GM18873 (cell line): ENCODE measurements around the gene NIM1K.
"Not testable (repeated sequence)": the region's sequence is repeated elsewhere in the genome, so short reads cannot be mapped to it uniquely, and the experiment has no call there.

Experiments
- ATAC-seq: cut with Tn5 transposase; IDR thresholded peaks from one replicate; pipeline ENCODE4 v1.9.1; 2021; ENCODE audit warnings: mild to moderate bottlenecking, moderate library complexity, moderate number of reproducible peaks; ENCODE audit not compliant: unreplicated experiment, low FRiP score

The NIM1K gene

GRCh38 chr5:43191740-43192557, at the start of gene NIM1K:
Gene NIM1K (plus strand): TSS chr5:43192225. CDS start chr5:43245776, 53,551 bp downstream.
- ATAC-seq, result peak; percentile 58

- ATAC-seq, result no peak
Observed at GRCh38 chr5:43145071-43145470, 47.0 kb upstream of the NIM1K start.

GRCh38 chr5:43146958-43147357, 45.1 kb upstream of the NIM1K start:
- no peak for ATAC-seq

- no peak for ATAC-seq
Observed at GRCh38 chr5:43148417-43148816, 43.6 kb upstream of the NIM1K start.

- no peak for ATAC-seq
Observed at GRCh38 chr5:43149231-43149630, 42.8 kb upstream of the NIM1K start.

GRCh38 chr5:43150075-43150474, 42.0 kb upstream of the NIM1K start:
- no peak for ATAC-seq

- ATAC-seq, result no peak
Observed at GRCh38 chr5:43150748-43151147, 41.3 kb upstream of the NIM1K start.

GRCh38 chr5:43152946-43153345, 39.1 kb upstream of the NIM1K start:
- no peak for ATAC-seq

- no peak for ATAC-seq
Observed at GRCh38 chr5:43154469-43154868, 37.6 kb upstream of the NIM1K start.

- ATAC-seq, result no peak
Observed at GRCh38 chr5:43155394-43156096, 36.5 kb upstream of the NIM1K start.

- no peak for ATAC-seq
Observed at GRCh38 chr5:43156388-43156787, 35.6 kb upstream of the NIM1K start.

GRCh38 chr5:43157068-43157467, 35.0 kb upstream of the NIM1K start:
- ATAC-seq, result no peak

- ATAC-seq, result no peak
Observed at GRCh38 chr5:43161244-43161643, 30.8 kb upstream of the NIM1K start.

GRCh38 chr5:43164801-43165200, 27.2 kb upstream of the NIM1K start:
- not testable (repeated sequence) for ATAC-seq

GRCh38 chr5:43165323-43165722, 26.7 kb upstream of the NIM1K start:
- no peak for ATAC-seq

- no peak for ATAC-seq
Observed at GRCh38 chr5:43168175-43168574, 23.9 kb upstream of the NIM1K start.

GRCh38 chr5:43171451-43171850, 20.6 kb upstream of the NIM1K start:
- ATAC-seq, result no peak

- ATAC-seq, result no peak
Observed at GRCh38 chr5:43171926-43172325, 20.1 kb upstream of the NIM1K start.

- ATAC-seq, result no peak
Observed at GRCh38 chr5:43172779-43173178, 19.2 kb upstream of the NIM1K start.

GRCh38 chr5:43174586-43174985, 17.4 kb upstream of the NIM1K start:
- no peak for ATAC-seq

GRCh38 chr5:43179836-43180235, 12.2 kb upstream of the NIM1K start:
- no peak for ATAC-seq

GRCh38 chr5:43182421-43182820, 9.6 kb upstream of the NIM1K start:
- ATAC-seq, result no peak
